ENCODE measurements around the gene FAM209A.
"Not testable (repeated sequence)": the region's sequence is repeated elsewhere in the genome, so short reads cannot be mapped to it uniquely, and the experiment has no call there.

The FAM209A gene, protein sequence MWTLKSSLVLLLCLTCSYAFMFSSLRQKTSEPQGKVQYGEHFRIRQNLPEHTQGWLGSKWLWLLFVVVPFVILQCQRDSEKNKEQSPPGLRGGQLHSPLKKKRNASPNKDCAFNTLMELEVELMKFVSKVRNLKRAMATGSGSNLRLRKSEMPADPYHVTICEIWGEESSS

DNA sequence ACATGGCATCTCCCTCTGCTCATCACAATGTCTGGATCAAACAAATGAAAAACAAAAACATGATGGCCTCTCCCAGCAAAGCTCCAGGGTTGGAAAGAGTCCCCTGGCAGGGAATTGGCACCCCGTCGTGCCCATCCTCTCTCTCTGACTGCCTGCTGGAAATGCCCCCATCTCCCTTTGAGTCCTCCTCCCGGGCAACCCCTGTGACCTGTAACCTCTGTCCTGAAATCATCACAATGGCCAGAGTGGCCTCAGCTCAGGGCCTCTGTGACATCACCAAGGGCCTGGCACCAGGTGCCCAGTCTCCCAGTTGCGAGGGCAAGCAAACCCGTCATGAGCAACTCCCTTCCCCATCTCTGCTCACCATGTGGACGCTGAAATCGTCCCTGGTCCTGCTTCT is at the start of gene FAM209A:
Gene FAM209A, plus strand, starts transcription at position 301 of the 400 bp plus-strand sequence. Its CDS starts 65 bp downstream, at position 366.
- not testable (repeated sequence) for DNase-seq (ENCODE audit: low read depth)

DNA sequence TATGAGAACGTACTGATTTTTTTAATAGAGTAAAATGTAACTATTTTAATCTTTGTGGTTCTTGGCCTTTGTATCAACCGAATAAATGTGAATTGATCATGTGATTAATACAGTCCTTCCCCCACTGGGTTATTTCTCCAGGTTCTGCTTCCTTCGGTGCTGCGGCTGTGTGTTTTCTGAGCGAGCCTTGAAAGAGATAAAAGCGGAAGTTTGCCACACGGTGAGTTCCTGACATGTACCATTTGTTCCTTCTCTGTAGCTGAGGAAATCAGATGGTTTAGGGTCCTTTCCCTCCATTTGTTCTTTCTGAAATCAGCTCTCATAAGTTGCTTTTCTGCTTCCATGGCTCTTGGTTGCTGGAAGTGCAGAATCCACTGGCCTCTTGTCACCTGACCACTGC is 40.6 kb upstream of the FAM209A start:
- DNase-seq (ENCODE audit: low read depth) = no peak

DNA sequence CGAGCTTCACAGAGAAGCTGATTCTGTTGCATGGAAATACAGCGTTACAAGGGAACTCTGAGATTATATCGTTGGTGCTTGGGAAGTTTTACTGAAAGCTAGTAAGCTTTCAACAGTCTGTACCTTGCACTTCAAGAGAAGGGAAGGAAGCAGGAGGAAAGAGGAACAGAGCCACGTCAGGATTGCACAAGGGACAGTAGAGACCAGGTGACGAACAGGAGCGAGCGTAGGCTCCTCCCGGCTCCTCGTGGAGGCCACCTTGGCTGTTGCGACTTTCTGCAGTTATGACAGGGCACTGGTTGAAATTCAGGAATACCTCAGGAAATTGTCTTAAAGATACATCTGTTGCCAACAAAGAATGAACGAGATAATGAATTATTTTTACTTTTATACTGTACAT is 37.3 kb upstream of the FAM209A start:
- DNase-seq (ENCODE audit: low read depth) = no peak

DNA sequence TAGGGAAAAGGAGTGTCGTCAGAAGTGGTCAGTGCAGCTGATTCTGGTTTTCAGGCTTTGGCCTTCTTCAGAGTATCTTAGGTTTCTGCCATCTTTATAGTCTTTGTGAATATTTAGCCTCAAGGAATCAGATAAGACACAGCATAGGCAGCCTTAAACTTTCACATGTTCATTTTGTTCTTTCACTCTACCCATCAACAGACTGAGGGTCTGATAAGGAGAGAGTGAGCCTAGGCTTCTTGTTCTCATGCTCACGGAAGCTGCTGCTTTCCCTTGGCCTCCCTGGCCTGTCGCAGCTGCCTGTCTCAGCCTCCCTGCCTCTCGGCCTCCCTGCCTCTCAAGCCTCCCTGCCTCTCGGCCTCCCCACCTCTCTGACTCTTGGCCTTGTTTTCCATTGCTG is 36.0 kb upstream of the FAM209A start:
- DNase-seq (ENCODE audit: low read depth) = no peak

DNA sequence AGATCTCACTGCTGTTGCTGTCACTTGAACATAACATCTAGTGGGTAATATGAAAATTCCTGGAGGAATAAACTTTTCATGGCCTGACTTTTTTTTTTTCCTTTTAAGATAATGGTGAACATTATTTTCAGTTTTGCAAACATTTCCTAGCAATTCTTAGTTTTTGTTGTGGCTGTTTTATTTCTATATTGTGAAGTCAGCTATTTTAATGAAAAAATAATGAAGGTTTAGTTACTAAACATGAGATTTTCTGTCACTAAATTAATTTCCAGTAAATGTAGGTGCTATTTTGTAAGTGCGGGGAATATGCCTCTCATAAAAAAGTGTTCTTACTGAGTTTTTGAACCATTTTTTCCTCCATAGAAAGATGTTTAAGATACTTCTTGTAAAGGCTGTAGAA is 23.4 kb upstream of the FAM209A start:
- DNase-seq (ENCODE audit: low read depth) = no peak

DNA sequence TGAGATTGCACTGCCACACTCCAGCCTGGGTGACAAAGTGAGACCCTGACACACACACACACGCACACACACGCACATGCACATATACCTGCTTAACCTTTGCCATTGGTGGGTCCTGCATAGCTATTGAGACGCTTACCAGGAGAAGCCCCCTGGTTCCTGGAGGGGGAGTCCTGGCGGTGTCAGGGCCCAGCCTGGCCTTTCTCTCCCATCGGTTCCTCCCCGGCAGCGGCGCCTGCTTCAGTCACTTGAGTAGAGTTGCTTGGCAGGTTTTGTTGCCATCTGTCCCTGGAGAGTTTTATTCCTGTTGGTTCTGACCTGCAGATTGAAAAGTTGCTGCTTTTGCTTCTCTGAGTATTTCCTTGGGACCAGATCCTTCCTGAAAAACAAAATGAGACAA is 20.6 kb upstream of the FAM209A start:
- no peak for DNase-seq (ENCODE audit: low read depth)

DNA sequence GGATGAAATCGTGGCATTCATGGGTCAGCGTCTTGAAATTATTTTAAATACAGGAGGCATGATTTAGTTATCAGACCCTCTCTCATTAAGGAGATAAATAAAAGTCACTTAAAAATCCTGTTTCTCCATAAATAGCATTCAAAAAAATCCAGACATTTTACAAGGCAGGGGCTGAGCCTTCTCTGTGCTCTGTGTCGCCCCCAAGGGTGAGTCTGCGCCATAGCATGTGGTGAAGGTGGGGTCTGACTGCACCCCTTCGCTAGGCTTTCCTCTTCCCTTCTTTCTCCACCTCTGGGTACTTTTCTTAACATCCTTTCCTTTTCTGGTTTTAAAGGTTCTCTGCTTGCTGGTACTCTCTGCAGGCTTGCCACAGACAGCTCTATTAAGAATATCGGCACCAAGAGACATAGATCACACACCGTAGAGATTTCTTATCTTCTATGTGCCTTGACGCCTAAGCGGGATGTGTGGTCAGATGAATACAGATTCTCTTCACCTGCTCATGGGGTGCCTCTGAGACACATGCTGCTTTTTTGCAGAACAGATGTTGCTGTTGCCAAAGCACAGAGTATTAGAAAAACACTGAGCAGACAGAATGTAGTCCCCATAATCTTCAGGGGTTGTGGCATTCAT is 20.1 kb upstream of the FAM209A start:
- DNase-seq (ENCODE audit: low read depth) = no peak

DNA sequence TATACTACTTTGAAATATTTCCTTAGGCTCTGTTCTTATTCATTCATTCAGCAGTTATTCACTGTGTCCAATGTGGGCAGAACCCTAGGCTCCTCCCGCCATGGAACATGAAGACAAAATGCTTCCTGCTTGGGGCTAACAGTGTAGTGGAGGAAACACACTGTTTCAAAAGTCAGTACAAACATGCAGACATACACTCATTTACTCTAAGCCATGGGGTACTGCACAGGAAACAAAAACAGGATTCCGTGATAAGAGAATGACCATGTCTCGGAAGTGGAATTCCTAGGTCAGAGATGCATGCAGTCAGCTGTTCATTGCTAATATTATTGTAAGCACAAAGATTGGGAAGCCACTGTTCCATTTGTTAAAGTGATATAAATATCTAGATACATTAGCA is 18.4 kb upstream of the FAM209A start:
- no peak for DNase-seq (ENCODE audit: low read depth)

DNA sequence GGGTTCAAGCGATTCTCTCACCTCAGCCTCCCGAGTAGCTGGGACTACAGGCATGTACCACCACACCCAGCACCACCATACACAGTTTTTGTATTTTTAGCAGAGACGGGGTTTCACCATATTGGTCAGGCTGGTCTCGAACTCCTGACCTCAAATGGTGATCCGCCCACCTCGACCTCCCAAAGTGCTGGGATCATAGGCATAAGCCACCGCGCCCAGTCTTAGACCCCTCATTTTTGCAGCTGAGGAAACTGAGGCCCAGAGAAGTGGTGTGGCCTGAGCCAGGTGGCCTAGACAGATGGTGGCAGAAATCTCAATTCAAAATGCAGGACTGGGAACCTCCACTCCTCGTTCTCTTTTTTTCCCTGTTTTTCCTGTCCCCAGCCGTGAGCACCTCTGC is 12.6 kb upstream of the FAM209A start:
- DNase-seq (ENCODE audit: low read depth) = no peak

DNA sequence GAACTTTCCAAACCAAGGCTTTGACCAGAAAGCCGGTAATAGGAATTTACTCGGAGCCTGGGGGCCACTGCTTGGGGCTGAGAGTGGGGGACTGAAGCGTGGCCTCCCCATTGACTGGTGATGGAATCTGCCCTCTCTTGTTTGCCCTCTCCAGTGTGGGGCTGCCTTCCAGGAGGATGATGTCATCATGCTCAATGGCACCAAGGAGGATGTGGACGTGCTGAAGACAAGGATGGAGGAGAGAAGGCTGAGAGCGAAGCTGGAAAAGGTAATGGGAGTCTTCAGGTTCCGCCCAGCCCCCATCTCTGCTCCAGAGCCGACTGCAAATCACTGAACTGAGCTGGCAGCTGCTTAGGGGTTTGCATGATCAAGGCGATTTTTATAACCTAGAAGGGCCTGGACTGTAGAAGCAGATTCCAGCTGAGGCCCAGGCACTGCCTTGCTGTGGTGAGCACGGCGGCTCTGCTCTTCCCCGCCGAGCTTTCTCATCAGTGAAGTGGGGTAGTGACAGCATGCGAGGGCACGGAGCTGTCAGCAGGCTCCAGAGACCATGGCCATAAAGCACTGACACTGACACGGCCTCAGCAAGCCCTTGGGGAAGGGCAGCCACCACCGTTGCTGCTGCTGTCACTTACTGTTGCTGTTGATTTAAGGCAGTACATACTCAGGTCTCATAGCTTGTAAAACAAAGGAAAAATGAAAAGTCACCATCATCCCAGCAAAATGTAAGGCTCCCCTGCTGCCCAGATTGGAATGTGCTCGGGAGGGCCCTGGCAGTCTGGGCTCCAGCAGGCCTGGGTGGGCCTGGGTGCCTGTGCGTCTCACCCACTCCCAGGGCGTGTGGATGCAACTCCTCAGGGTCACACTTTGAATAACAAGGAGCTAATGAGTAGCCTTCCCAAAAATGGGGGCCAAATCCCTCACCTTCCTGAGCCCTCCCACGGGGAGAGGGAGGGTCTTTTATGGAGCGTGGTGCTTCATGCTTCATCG is 11.1 kb upstream of the FAM209A start:
- DNase-seq (ENCODE audit: low read depth) = no peak

DNA sequence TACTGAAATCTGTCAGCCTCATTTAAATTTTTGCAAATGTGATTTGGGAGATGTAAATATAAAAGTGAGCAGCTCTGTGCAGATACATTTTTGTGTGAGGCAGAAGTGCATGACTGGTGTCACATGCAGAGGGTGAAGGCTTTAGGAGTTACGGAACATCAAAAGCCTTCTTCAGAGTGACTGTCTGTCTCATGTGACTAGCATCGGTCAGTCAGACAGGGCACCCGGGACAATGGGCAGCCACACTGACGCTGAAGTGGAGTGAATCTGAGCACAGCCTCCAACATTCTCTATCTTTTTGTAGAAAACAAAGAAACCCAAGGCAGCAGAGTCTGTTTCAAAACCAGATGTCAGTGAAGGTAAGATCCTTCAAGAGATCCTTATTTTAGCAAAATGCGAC is 7.9 kb upstream of the FAM209A start:
- DNase-seq (ENCODE audit: low read depth) = no peak

DNA sequence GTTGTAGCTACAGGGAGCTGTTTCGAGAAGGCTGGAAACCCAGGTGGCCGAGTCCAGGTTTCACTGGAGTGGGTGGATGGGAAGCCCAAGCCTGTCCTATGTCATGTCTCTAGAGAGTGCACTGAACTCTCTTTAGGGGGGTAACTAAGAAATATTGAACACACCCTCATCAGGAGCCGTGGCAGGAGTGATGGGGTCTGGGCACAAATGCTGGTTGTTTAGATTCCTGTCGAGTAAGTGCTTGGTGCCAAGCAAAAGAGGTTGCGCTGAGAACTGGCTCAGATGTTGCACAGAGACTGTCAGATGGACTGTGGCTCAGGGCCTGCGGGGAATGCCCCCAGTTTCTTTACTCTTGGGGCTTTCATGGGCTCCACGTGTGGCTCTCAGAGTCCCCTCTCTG is 7.3 kb upstream of the FAM209A start:
- no peak for DNase-seq (ENCODE audit: low read depth)

DNA sequence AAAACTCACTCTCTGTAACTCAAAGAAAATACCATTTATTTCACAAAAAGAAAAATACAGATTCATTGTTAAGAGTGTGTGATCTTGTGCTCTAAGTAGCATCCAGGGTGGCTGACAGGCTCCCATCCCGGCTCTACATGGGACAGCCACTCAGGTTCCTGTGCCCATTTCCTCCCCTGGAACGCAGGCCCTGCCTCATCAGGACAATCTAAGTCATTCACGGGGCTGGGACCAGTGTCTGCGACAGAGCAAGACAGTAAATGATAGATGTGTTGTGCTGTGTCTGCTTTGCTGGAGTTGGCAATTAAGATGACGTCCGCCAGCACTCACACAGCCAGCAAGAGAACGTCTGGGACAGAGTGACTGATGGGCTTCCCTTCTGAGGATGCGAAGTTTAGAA is 6.9 kb upstream of the FAM209A start:
- no peak for DNase-seq (ENCODE audit: low read depth)

DNA sequence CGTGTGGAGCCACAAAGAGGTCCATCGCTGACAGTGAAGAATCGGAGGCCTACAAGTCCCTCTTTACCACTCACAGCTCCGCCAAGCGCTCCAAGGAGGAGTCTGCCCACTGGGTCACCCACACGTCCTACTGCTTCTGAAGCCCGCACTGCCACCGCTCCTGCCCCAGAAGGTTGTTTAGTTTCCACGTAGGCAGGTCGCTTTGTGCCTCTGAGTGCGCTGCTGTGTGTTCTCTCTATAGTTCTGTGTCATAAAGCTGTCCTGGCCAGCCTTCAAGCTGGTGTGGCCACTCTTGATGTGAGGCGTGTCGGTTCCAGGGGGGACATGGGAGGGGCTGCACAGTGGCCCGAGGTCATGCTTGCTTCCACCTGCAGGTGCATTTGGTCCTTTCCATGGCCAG is 6.4 kb upstream of the FAM209A start:
- no peak for DNase-seq (ENCODE audit: low read depth)

DNA sequence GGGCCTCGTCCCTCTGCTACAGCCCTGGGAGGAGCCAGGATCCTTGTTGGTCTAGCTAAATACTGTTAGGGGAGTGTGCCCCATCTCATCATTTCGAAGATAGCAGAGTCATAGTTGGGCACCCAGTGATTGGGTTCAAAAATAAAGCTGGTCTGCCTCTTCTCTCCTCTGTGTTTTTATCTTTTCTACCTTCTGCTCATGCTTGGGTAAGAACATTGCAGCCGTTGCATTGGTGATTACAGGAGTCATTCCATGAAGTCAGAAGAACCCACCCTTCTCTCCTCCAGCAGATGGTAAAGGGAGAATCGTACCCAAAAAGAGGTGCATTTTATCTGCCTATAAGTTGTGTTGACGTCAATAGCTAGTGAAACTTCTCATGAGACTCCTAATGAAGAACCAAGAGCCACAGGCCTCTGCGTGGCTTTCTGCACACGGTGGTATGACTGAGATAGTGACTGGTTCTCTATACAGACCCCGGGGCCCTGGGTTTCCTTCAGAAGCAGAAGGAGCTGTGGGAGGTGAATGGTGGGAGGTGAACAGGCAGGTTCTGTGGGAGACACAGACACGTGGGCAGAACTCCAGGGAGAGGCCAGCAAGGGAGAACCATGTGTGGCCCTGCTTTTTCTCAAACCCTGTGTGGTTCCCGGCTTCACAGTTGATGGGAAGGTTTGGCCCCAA is 5.7 kb upstream of the FAM209A start:
- no peak for DNase-seq (ENCODE audit: low read depth)

DNA sequence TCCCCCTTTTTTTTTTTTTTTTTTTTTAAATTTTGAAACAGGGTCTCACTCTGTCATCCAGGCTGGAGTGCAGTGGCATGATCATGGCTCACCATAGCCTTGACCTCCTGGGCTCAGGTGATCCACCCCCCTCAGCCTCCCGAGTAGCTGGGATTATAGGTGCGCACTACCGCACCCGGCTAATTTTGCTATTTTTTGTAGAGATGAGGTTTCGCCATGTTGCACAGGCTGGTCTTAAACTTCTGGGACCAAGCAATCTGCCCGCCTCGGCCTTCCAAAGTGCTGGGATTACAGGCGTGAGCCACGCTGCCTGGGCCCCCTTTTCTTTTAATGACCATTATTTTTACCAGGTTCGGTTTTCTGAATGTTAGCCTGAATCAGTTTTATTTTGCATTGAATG is 5.0 kb upstream of the FAM209A start:
- DNase-seq (ENCODE audit: low read depth) = no peak

DNA sequence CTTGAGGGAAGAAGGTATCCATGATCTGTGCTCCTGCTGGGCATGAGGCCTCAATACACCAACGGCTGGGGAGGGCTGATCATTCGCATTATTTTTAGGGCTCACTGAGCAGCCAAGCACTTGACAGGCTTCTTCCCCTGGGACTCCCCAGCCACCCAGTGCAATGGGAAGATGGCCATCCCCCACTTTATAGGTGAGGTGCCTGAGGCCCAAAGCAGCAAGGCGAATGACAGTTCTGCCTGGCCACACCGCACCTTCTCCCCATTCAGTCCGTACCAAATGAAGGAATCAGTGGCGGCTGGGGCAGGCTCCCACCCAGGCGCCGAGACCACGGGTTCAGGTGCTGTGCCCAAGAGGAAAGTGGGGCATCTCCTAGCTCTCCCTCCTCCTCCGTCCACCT is 4.4 kb upstream of the FAM209A start:
- no peak for DNase-seq (ENCODE audit: low read depth)

DNA sequence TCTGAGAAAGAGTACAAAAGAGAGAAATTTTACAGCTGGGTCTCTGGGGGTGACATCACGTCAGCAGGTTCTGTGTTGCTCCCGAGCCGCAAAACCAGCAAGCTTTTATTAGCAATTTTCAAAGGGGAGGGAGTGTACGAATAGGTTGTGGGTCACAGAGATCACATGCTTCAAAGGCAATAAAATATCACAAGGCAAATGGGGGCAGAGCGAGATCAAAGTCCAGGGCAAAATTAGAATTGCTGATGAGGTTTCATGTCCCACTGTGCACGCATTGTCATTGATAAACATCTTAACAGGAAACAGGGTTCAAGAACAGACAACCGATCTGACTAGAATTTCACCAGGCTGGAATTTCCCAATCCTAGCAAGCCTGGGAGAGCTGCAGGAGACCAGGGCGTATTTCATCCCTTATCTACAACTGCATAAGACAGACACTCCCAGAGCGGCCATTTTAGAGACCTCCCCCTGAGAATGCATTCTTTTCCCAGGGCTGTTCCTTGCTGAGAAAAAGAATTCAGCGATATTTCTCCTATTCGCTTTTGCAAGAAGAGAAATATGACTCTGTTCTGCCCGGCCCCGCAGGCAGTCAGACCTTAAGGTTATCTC is 3.7 kb upstream of the FAM209A start:
- DNase-seq (ENCODE audit: low read depth) = not testable (repeated sequence)

DNA sequence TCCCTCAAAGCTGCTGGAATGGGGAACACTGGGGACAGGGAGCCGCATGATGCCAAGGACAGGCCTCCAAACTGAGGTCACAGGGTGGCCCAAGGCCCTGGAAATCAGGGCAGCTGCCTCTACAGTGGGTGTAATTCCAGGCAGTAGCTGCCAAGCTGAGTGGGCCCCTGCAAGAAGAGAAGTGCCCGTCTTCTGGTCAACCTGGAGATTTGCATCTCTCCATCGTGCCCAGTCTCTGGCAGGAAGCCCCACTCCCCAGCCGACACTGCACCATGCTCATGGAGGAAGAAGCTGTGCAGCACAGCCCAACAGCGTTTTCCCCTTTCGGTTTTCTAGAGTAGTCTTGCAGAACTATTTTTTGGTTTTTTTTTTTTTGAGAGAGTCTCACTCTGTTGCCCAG is 2.2 kb upstream of the FAM209A start:
- no peak for DNase-seq (ENCODE audit: low read depth)

DNA sequence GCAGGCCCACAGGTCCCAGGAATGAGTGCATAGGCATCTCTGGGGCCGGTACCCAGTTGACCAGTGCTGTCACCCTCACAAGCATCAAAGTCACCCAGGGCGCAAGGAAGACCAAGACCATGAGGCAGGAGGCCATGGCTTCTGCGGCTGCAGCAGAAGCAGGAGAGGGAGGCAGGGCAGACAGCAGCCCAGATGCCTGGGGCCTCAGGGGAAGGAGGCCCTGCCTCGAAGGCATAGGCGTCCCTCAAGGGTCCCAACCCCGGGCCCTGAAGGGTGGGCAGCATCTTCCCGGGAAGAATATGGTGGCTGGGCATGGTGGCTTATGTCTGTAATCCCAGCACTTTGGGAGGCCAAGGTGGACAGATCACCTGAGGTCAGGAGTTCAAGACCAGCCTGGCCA is 3.0 kb downstream of the FAM209A start:
- no peak for DNase-seq (ENCODE audit: low read depth)

DNA sequence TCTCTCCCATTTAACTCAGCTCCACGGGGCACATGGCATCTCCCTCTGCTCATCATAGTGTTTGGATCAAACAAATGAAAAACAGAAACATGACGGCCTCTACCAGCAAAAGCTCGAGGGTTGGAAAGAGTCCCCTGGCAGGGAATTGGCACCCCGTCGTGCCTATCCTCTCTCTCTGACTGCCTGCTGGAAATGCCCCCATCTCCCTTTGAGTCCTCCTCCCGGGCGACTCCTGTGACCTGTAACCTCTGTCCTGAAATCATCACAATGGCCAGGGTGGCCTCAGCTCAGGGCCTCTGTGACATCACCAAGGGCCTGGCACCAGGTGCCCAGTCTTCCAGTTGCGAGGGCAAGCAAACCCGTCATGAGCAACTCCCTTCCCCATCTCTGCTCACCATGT is 8.4 kb downstream of the FAM209A start, which contains the start of gene FAM209B:
Gene FAM209B, plus strand, starts transcription at position 301 of the 400 bp plus-strand sequence. Its CDS starts 96 bp downstream, at position 397.
- not testable (repeated sequence) for DNase-seq (ENCODE audit: low read depth)

DNA sequence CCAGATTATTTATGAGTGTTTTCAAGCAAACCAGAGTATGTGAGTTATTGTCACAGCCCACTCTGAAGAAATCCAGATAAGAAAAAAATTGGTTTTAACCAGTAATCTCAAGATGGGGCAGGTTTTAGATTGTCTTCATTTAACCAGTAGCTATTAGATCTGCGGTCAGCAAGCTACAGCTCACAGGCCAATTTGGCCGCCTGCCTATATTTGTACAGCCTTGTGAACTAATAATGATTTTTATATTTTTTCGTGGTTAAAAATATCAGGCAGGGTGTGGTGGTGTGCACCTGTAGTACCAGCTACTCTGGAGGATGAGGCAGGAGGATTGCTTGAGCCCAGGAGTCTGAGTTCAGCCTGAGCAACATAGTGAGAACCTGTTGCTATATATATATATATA is 13.5 kb downstream of the FAM209A start:
- no peak for DNase-seq (ENCODE audit: low read depth)

Measured in stimulated activated CD4-positive, alpha-beta T cell treated with anti-CD3 and anti-CD28 coated beads, Interleukin-2, amount 100 ng/mL, for 4 hours (primary cell).